T-helper 2 cell treated with Interferon-gamma antibody and Interleukin-4, amounts not matched to agents 100 ng/mL and 5 ng/mL, for 36 hours (primary cell): ENCODE measurements around the gene C5orf34. TPM values are rescaled to one million over a fixed set of nuclear protein-coding genes. Genes with fewer than 3 reads are reported as not detected.
"Not testable (repeated sequence)": the region's sequence is repeated elsewhere in the genome, so short reads cannot be mapped to it uniquely, and the experiment has no call there.

Source experiments
- intact Hi-C: fragments of 100-400 bp; cut with micrococcal nuclease; formaldehyde crosslinking; loops from one replicate; pipeline ENCODE4 v1.15.1; 2023
- total RNA-seq: library from RNA; stranded (reverse); gene quantifications from 2 replicates; pipeline ENCODE4 v1.2.3, GENCODE V29; 2022

C5orf34 gene, protein sequence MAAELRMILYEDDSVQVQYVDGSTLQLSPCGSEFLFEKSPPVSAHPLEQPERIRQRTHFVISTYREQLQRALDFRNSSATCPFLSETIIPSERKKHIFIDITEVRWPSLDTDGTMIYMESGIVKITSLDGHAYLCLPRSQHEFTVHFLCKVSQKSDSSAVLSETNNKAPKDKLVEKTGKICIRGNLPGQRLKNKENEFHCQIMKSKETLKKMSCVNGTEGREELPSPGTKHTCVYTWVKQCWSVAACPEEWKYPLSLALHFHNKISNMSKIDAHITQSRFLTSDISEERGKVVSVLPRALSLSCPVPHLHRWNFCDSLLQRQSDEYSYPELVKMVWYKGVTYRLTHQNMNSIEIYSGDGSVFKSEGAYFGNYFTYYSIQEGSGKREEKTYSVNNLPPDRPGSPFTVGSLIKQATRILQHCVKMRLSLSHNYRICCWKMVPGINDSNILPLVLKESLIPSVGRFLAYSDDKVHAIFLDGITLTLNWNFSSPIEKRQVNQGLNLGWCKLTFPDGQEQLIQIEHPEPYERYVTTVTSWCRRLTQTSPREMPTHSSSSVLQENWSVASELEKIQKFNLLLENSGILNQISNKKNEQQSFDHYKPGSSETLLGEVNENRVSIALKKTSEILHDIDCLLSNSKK
- 7.9 and 8.0 TPM in 2 replicates for total RNA-seq

DNA sequence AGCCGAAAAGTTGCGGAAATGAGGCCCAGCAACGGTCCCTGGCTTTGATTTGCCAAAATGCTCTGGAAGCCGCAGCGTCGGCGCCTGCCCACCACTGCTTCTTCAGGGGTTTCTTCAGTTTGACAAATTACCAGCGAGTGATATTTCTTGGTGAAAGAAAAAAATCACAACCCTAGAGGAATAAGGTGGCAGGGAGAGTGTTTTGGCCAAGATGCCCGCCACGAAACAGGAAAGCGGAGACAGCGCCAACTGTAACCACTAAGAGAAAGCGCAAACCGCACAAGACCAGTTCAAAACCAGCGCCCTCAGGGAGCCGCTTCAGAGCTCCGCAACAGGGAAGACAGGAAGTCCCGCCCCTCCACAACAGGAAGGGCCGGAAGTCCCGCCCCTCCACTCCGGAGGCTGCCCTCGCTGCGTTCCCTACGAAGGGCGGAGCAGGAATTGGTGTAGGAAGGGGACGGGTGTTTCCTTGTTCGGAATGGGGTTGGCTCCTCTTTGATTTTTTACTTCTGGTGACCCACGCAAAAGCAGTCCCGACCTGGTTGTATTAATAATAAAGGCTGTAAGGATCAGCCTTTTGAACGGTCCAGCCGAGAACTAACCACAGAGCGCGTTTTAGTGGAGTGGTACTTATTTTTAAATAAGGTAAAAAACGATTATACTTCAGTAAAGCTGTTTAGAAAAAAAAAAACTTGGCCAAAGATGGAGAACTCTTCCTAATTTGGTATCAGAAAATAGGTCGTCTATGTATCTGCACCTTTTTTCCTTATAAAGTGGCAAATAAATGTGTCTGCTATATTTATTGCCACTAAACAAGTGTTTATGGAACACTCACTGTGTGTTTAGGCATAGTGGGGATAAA lies at the start of gene C5orf34:
Gene C5orf34, minus strand, starts transcription at position 333 of the 862 bp plus-strand sequence. CDS start 5,809 bp downstream, outside the sequence.
- intact Hi-C loops = loop anchor here (1.0 to 5.0 kb wide), 6 partner anchors 31 to 758 kb away; partner anchors contain the start of genes CCDC152 and HMGCS1

GRCh38 chr5:43564289-43564850 lies 49.4 kb upstream of the C5orf34 start:
- intact Hi-C loops = no loop called here

DNA sequence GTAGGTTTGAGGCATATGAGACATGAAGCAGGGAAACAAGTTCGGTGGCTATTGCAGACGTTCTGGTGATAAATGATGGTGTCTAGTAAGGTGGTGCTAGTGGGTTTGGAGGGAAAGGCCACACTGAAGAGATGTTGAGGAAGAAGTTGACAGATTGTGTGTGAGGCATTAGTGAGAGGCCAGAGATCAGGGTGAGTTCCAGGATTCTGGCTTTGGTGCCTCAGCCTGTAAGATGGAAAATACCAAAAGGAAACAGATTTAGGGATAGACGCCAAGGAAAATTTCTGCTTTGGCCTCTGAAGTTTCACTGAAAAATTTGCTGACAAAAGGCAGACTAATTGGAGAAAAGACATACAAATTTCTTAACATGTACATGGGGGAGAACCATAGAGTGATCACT lies 48.4 kb upstream of the C5orf34 start:
- intact Hi-C loops = no loop called here

DNA sequence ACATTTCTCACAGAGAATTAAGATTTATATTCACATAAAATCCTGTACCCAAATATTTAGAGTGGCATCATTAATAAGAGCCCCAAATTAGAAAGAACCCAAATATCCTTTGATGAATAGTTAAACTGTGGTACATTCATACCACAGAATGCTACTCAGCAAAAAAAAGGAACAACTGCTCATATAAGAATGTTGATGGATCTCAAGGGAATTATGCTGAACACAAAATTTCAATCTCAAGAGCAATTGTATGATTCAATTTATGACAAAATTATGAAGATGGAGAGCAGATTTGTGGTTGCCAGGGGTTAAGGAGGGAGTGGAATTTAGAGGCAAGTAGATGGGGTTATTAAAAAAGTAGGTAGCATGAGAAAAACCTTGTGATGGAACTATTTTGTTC lies 46.4 kb upstream of the C5orf34 start:
- intact Hi-C loops = no loop called here

GRCh38 chr5:43560128-43560527 lies 45.2 kb upstream of the C5orf34 start:
- intact Hi-C loops = no loop called here

DNA sequence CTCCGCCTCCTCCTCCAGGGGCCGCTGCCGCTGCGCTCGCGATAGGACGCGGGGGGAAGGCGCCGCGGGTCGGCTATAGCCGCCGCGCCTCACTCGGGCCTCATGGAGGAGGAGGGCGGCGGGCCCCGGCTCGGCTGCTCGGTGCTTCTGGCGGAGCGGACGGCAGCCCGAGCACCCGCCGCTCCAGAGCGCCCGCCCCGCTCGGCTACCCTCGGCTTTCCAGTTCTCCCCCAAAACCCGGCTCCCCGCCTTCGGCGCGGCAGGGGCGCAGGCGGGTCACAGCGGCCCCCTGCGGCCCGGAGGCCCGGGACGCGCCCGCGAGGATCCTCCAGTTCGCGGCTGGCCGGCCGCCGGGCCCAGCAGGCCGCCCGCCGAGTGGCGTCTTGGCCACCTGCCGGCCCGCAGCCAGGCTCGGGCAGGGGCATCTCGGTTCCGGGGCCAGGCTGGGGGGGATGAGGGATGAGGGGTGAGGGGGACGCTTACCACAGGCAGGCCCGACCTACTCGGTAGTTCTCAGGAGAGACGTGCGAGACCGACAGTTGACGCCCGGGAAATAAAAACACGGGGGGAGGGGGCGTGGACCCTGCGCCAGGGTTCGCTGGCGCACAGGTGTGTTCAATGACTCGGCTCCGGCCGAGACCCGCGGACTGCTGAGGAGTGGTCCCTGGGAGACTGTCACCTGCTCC lies 42.1 kb upstream of the C5orf34 start, which contains the start of gene PAIP1:
Gene PAIP1, minus strand, starts transcription at position 221 of the 686 bp plus-strand sequence. CDS start 231 bp downstream, outside the sequence.
- intact Hi-C loops = loop anchor here (1.0 to 5.0 kb wide), 12 partner anchors 24 to 1653 kb away; partner anchors contain the start of genes C5orf34, HMGCS1, MRPS30 and NIM1K

GRCh38 chr5:43556607-43556856 lies 41.6 kb upstream of the C5orf34 start:
- intact Hi-C loops = loop anchor here (1.0 to 5.0 kb wide), 11 partner anchors 24 to 1251 kb away; partner anchors contain the start of genes C5orf34, HMGCS1, MRPS30 and NIM1K

DNA sequence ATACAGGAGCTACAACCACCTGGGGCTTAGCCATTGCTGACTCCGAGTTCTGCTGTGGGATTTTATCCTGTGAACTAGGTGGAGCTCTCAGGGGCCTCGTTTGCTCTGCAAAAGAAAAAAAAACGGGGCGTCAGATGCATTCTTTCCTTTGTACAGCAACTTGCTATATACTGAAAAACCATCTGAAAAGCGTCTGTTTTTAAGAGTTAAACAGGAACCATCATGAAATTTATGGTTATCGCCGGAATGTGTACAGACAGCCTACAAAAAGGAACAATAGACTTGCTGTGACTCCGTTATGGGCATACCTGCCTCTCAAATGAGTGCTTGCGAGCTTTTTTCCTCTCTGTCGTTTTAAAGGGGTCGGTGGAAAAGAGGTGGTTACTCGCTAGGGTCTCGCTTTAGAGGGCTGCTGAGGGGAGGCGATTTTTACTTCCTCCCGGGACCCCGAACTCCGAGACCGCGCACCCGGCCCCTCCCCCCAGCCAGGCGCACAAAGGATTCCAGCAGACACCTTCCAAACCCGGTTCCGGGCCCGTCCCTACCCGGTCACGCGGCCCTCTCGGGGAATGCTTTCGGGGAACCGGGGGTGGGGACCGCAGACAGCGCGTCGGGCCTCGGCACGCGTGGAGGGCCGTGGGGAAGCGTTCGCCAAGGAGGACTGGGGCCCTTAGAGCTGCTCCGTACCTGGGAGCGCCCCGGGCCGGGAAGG lies 41.1 kb upstream of the C5orf34 start:
- intact Hi-C loops = loop anchor here (1.0 to 5.0 kb wide), 11 partner anchors 23 to 1251 kb away; partner anchors contain the start of genes C5orf34, HMGCS1, MRPS30 and NIM1K

- intact Hi-C loops = no loop called here
These were observed 39.5 kb upstream of the C5orf34 start for GRCh38 chr5:43554497-43554896.

DNA sequence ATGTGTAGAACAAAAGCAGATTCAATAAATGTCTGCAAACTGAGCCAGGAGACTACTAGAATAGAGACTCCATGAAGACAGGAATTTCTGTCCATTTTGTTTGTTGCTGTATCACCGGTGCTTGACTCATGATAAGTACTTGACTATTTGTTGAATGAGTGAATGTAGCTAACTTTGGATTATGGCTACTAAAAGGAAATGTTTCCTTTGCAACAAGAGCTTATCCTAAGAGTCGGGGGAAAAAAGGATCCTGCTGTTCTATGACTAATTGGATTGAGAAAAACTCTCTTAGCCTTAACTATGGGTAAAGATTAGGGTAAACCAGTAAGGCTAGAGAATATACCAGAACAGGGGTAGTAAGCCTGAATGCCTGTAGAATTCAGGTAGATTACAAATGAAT lies 38.4 kb upstream of the C5orf34 start:
- intact Hi-C loops = no loop called here

GRCh38 chr5:43551731-43552130 lies 36.8 kb upstream of the C5orf34 start:
- intact Hi-C loops = no loop called here

- intact Hi-C loops = not testable (repeated sequence)
These were observed 34.3 kb upstream of the C5orf34 start for GRCh38 chr5:43549272-43549671.

- intact Hi-C loops = no loop called here
These were observed 33.4 kb upstream of the C5orf34 start for GRCh38 chr5:43548358-43548757.

DNA sequence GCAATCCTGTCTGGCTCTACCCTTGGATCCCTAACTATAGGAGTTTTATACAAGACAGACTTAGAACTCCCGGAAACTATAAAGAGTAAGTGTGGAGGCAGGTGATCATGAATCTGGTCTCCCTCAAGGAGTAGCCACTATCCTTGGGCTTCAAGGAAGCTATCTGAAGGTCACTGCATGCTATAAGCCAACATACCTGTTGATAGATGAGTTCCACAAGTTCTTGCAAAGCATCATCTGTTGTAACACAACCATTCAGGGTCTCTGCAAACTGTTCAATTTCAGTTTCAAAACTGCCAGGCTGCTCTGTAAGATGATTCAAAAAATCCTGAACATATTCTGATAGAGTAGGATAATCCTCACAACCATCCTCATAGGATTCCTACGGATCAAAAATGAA lies 32.6 kb upstream of the C5orf34 start:
- intact Hi-C loops = no loop called here

- intact Hi-C loops = no loop called here
These were observed 28.5 kb upstream of the C5orf34 start for GRCh38 chr5:43543434-43543833.

DNA sequence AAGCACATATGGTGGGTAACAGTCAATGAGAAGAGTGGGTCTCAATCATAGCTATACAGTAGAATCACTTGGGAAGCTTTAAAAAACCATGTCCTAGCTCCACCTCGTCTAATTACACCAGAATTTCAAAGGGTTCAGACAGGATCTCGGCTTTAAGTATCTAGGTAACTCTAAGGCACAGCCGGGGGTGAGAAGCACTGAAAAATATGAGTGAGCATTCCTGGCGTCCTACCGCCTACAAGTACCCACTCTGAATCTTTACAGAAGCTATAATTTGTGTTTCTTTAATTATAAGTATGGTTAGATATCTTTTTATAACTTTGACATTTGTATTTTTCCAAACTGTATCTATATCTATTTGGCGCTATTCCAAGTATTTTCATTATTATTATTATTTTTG lies 25.8 kb upstream of the C5orf34 start:
- intact Hi-C loops = no loop called here

GRCh38 chr5:43536972-43537371 lies 22.0 kb upstream of the C5orf34 start:
- intact Hi-C loops = no loop called here

DNA sequence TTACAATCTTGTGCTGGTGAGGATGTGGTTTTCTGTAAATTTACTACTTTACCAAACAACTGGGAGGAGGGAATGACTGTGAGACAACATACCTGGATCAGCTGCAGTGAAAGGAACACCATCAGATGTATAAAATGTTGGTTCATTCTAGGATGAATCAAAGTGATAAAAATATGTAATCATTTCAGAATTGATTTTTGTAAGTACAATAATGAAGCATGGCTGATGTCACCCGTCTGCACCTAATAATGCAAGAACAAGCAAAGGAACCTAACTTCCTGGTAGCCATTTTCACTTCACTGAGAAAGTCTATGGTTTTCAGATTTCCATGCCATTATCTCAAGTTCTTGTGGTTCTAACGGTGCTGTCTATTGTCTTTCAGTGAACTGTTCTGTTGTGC lies 18.7 kb upstream of the C5orf34 start:
- intact Hi-C loops = loop anchor here (2.0 kb wide), 1 partner anchor 23 kb away; the partner anchor contains the start of gene PAIP1

DNA sequence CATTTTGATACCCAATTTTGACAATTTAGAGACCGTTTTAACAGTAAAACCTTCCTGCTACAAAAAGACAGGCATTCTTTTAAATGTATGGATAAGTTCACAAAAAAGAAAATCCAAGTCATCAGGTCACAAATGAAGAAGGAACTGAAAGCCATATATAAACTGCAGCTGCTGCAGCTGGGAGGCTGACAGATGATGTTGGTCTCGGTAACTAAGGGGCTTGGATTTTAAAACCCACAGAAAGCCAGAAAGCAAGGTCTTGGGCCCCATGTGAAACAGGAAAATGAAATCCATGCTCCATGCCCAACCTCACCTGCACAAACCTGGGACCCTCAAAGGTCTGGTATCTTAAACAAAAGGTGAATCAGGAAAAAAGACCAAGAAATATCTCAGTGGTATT lies 15.7 kb upstream of the C5orf34 start:
- intact Hi-C loops = no loop called here

DNA sequence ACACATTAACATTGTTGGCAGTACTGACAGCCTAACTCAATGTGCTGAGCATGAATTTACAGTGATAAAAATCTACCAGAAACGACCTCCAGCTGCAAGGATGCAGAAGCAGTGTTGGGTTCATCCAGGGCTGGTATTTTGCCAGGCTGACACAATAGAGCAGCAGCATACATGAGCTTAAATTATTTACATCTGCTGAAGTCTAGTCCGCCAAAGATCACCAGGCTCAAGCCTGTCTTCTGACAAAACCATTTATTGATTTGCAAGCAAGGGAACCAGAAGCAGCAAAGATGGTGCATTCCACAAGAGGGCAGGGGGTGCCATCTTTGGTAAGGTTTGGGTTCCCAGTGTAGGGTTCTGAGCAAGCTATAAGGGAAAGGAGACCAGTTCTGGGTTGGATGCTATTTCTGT lies 8.7 kb upstream of the C5orf34 start:
- intact Hi-C loops = no loop called here
